ENCODE data around the gene ACSS2. TPM values are rescaled to one million over a fixed set of nuclear protein-coding genes. Genes with fewer than 3 reads are reported as not detected.

ACSS2 gene
- total and polyA plus RNA-seq, 2 experiments from 2014 or later: 26.1 to 49.3 TPM

DNA sequence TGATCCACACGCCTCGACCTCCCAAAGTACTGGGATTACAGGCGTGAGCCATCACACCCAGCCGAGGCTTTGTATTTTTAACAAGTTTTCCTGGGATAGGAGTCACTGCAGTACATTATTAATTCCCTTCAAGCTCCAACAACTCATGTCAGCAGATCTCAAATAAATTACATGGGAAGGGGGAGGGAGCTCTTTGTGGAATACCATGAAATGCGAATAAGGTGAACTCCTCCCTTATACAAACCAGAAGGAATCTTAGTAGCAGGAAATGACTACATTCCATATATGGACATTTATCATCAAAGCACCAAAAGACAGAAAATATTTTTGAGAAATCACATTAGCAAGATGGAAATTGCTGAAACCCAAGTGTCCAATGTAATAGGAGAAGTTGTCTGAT, 76.3 kb downstream of the ACSS2 start:
- 0 out of 3 replicates have a peak, but pooled peaks cover 3% of the 10 kb centered on the region for H3K36me3 Mint-ChIP-seq (ENCODE audit: low read depth)
- no peak overlapping the region for H3K4me3 Mint-ChIP-seq
- no peak for DNase-seq (ENCODE audit: low spot score)
- Histone ChIP-seq H2AFZ (no peak overlapping the region), H3K79me2 (replicated peaks; ENCODE audit: insufficient read depth) (no peaks in the 10 kb centered on the region), H3K4me2 (no peak overlapping the region), H3K27me3 (ENCODE audit: insufficient read depth) (no peaks in the 10 kb centered on the region), H3K4me3 (no peak overlapping the region), H3F3A (replicated peaks; ENCODE audit: low read depth) (peaks cover 15% of the 10 kb centered on the region; the same call in 1 of the 2 replicates), H3K4me1 (ENCODE audit: insufficient read depth) (peaks cover 32% of the 10 kb centered on the region), H3K36me3 (ENCODE audit: insufficient read depth) (peaks cover 5% of the 10 kb centered on the region; the same call in 1 of the 2 replicates), H3K9me2 (ENCODE audit: insufficient read depth) (no peaks in the 10 kb centered on the region), H4K20me1 (replicated peaks; ENCODE audit: insufficient read depth) (no peaks in the 10 kb centered on the region; the same call in 1 of the 2 replicates), H3K27ac (ENCODE audit: low read depth) (no peak overlapping the region; the same call in 1 of the 2 replicates)
- ATAC-seq: no peak
- H3K27ac Mint-ChIP-seq: no peak overlapping the region
- peaks cover 15% of the 10 kb centered on the region for H3K27me3 Mint-ChIP-seq (ENCODE audit: insufficient read depth, low read depth, poor library complexity)
- no peak for TF ChIP-seq POLR2AphosphoS5 (IDR thresholded peaks at IDR 0.05; ENCODE audit: low read depth)
- no peak for TF ChIP-seq EZH2 (IDR thresholded peaks at IDR 0.05; ENCODE audit: low read depth, unreplicated experiment)
- TF ChIP-seq, protein P1, sequence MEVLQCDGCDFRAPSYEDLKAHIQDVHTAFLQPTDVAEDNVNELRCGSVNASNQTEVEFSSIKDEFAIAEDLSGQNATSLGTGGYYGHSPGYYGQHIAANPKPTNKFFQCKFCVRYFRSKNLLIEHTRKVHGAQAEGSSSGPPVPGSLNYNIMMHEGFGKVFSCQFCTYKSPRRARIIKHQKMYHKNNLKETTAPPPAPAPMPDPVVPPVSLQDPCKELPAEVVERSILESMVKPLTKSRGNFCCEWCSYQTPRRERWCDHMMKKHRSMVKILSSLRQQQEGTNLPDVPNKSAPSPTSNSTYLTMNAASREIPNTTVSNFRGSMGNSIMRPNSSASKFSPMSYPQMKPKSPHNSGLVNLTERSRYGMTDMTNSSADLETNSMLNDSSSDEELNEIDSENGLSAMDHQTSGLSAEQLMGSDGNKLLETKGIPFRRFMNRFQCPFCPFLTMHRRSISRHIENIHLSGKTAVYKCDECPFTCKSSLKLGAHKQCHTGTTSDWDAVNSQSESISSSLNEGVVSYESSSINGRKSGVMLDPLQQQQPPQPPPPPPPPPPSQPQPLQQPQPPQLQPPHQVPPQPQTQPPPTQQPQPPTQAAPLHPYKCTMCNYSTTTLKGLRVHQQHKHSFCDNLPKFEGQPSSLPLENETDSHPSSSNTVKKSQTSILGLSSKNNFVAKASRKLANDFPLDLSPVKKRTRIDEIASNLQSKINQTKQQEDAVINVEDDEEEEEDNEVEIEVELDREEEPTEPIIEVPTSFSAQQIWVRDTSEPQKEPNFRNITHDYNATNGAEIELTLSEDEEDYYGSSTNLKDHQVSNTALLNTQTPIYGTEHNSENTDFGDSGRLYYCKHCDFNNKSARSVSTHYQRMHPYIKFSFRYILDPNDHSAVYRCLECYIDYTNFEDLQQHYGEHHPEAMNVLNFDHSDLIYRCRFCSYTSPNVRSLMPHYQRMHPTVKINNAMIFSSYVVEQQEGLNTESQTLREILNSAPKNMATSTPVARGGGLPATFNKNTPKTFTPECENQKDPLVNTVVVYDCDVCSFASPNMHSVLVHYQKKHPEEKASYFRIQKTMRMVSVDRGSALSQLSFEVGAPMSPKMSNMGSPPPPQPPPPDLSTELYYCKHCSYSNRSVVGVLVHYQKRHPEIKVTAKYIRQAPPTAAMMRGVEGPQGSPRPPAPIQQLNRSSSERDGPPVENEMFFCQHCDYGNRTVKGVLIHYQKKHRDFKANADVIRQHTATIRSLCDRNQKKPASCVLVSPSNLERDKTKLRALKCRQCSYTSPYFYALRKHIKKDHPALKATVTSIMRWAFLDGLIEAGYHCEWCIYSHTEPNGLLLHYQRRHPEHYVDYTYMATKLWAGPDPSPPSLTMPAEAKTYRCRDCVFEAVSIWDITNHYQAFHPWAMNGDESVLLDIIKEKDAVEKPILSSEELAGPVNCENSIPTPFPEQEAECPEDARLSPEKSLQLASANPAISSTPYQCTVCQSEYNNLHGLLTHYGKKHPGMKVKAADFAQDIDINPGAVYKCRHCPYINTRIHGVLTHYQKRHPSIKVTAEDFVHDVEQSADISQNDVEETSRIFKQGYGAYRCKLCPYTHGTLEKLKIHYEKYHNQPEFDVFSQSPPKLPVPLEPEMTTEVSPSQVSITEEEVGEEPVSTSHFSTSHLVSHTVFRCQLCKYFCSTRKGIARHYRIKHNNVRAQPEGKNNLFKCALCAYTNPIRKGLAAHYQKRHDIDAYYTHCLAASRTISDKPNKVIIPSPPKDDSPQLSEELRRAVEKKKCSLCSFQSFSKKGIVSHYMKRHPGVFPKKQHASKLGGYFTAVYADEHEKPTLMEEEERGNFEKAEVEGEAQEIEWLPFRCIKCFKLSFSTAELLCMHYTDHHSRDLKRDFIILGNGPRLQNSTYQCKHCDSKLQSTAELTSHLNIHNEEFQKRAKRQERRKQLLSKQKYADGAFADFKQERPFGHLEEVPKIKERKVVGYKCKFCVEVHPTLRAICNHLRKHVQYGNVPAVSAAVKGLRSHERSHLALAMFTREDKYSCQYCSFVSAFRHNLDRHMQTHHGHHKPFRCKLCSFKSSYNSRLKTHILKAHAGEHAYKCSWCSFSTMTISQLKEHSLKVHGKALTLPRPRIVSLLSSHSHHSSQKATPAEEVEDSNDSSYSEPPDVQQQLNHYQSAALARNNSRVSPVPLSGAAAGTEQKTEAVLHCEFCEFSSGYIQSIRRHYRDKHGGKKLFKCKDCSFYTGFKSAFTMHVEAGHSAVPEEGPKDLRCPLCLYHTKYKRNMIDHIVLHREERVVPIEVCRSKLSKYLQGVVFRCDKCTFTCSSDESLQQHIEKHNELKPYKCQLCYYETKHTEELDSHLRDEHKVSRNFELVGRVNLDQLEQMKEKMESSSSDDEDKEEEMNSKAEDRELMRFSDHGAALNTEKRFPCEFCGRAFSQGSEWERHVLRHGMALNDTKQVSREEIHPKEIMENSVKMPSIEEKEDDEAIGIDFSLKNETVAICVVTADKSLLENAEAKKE (CRISPR knock-in tag; IDR thresholded peaks at IDR 0.05): no peak
- TF ChIP-seq, protein P2, sequence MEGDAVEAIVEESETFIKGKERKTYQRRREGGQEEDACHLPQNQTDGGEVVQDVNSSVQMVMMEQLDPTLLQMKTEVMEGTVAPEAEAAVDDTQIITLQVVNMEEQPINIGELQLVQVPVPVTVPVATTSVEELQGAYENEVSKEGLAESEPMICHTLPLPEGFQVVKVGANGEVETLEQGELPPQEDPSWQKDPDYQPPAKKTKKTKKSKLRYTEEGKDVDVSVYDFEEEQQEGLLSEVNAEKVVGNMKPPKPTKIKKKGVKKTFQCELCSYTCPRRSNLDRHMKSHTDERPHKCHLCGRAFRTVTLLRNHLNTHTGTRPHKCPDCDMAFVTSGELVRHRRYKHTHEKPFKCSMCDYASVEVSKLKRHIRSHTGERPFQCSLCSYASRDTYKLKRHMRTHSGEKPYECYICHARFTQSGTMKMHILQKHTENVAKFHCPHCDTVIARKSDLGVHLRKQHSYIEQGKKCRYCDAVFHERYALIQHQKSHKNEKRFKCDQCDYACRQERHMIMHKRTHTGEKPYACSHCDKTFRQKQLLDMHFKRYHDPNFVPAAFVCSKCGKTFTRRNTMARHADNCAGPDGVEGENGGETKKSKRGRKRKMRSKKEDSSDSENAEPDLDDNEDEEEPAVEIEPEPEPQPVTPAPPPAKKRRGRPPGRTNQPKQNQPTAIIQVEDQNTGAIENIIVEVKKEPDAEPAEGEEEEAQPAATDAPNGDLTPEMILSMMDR (conservative IDR thresholded peaks at IDR 0.05; ENCODE audit: low read depth in 2 of 2): no peak
- TF ChIP-seq, protein P3, sequence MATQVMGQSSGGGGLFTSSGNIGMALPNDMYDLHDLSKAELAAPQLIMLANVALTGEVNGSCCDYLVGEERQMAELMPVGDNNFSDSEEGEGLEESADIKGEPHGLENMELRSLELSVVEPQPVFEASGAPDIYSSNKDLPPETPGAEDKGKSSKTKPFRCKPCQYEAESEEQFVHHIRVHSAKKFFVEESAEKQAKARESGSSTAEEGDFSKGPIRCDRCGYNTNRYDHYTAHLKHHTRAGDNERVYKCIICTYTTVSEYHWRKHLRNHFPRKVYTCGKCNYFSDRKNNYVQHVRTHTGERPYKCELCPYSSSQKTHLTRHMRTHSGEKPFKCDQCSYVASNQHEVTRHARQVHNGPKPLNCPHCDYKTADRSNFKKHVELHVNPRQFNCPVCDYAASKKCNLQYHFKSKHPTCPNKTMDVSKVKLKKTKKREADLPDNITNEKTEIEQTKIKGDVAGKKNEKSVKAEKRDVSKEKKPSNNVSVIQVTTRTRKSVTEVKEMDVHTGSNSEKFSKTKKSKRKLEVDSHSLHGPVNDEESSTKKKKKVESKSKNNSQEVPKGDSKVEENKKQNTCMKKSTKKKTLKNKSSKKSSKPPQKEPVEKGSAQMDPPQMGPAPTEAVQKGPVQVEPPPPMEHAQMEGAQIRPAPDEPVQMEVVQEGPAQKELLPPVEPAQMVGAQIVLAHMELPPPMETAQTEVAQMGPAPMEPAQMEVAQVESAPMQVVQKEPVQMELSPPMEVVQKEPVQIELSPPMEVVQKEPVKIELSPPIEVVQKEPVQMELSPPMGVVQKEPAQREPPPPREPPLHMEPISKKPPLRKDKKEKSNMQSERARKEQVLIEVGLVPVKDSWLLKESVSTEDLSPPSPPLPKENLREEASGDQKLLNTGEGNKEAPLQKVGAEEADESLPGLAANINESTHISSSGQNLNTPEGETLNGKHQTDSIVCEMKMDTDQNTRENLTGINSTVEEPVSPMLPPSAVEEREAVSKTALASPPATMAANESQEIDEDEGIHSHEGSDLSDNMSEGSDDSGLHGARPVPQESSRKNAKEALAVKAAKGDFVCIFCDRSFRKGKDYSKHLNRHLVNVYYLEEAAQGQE (IDR thresholded peaks at IDR 0.05; ENCODE audit: unreplicated experiment): no peak
- no peak for TF ChIP-seq ZNF114 (CRISPR knock-in tag; IDR thresholded peaks at IDR 0.05)
- no peak for TF ChIP-seq JUNB (IDR thresholded peaks at IDR 0.05; ENCODE audit: unreplicated experiment)
- TF ChIP-seq EZH2phosphoT487 (IDR thresholded peaks at IDR 0.05; ENCODE audit: unreplicated experiment): no peak
- no peak for TF ChIP-seq NANOG (IDR thresholded peaks at IDR 0.05; ENCODE audit: borderline replicate concordance)
- H3K4me1 Mint-ChIP-seq: peaks cover 37% of the 10 kb centered on the region
- peaks cover 4% of the 10 kb centered on the region; the same call in 2 of the 3 replicates for H3K9me3 Mint-ChIP-seq

Measured in GM23338 (cell line).